Right lobe of liver (tissue), 6 donors: Measurements from ENCODE around the gene VEGFD. TPM values are rescaled to one million over a fixed set of nuclear protein-coding genes. Genes with fewer than 3 reads are reported as not detected.
A peak's percentile ranks its signal among the peaks of the same experiment; 100 is the strongest.

Experiments used
- ATAC-seq, 4 donors: fragments of 200-7000 bp; cut with Tn5 transposase; one replicate each; pipeline ENCODE4 v1.9.1; 2020; ENCODE audit warnings: mild to moderate bottlenecking in 4 of 4, moderate library complexity in 4 of 4
- DNase-seq, 3 donors: peaks; one replicate each; pipeline ENCODE4 v3.0.0-alpha.2; 2020
- H3K27ac ChIP-seq, 3 donors: fragments of 200-600 bp; one replicate each; pipeline ENCODE4 v1.8.0; 2022
- H3K27me3 ChIP-seq, 2 donors: fragments of 200-600 bp; one replicate each; pipeline ENCODE4 v1.8.0; 2022
- H3K36me3 ChIP-seq, 4 donors: fragments of 200-600 bp; sonication (generic) in 1 of 4; one replicate each; pipeline versions ENCODE4 v1.5.1 to v1.8.0; 2017 to 2022; ENCODE audit warnings: control low read depth in 1 of 4
- H3K4me1 ChIP-seq, 4 donors: fragments of 200-600 bp; sonication (generic) in 1 of 4; one replicate each; pipeline versions ENCODE4 v1.5.1 to v1.8.0; 2017 to 2022; ENCODE audit warnings: control low read depth in 1 of 4
- H3K4me3 ChIP-seq, 3 donors: fragments of 200-600 bp; one replicate each; pipeline ENCODE4 v1.8.0; 2022
- H3K9me3 ChIP-seq, 4 donors: fragments of 200-600 bp; sonication (generic) in 1 of 4; one replicate each; pipeline versions ENCODE4 v1.5.1 to v1.8.0; 2017 to 2022; ENCODE audit warnings: control low read depth in 1 of 4
- CTCF ChIP-seq, 4 donors: fragments of 200-600 bp in 3 of 4; fragments of 450-650 bp in 1 of 4; IDR thresholded peaks; one replicate each; pipeline versions ENCODE4 v1.5.1 to v1.8.0; 2016 to 2022; ENCODE audit warnings: antibody characterized with exemption in 4 of 4, mild to moderate bottlenecking in 2 of 4
- POLR2A ChIP-seq: fragments of 450-650 bp; IDR thresholded peaks from one replicate; pipeline ENCODE4 v1.6.1; 2017; ENCODE audit warnings: antibody characterized with exemption, mild to moderate bottlenecking
- WGBS: methylation state at CpG from one replicate; pipeline ENCODE4 v1.1.6; 2018; ENCODE audit warnings: low coverage, low lambda C conversion rate; ENCODE audit not compliant: insufficient coverage; ENCODE audit errors: missing lambda C conversion rate; 5-methylcytosine and 5-hydroxymethylcytosine counted together
- intact Hi-C, 2 donors: fragments of 100-400 bp; cut with DNase I; formaldehyde crosslinking; loops; one replicate each; pipeline versions ENCODE4 v1.11.2 to v1.14.1; 2022
- total RNA-seq, 6 experiments: library from RNA; depleted of rRNA in 2 of 6; stranded (reverse); fragments of >200 nt in 2 of 6; fragmentation: NEBNext Ultra II Directional in 3 of 6; extraction: Animal tissue kit (Norgen Biotek cat#: 25700) in 3 of 6; gene quantifications; one replicate each; pipeline versions ENCODE4 v1.1.0 to v1.2.4, GENCODE V29; 2016 to 2023
- donor health status: DM: no; HTN: yes; CAD: no.
- donor health status: DM: no; HTN: no; CAD: no.
- donor health status: DM: no; HTN: no; CAD: no.
- donor health status: DM: no; HTN: yes; CAD: no.
- donor health status: DM: no; HTN: yes; CAD: no.

VEGFD gene
- total RNA-seq, 6 experiments from 2014 or later = 0.22 to 0.49 (median 0.33) TPM

DNA sequence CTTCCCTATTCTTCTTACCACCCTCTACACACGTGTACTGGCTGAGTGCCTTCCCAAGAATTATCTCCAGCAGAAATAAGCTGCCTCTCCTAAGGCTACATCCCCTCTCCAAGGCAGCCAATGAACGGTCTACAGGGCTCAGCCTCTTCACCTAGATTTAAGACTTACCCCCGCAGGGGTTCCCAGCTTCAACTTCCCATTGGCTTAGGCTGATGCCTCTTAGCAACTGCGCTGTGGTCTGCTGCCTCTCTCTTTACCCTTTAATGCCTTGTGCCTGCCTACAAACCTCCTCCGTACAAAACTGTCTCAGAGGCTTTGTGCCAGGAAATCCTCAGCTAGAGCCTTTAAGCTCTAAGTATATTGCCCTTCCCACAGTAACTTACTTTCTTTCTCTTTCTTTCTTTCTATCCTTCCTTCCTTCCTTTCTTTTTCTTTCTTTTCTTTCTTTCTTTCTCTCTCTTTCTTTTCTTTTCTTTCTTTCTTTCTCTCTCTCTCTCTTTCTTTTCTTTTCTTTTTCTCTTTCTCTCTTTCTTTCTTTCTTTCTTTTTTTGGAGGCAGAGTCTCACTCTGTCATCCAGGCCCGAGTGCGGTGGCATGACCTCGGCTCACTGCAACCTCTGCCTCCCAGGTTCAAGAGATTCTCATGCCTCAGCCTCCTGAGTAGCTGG lies 33.8 kb downstream of the VEGFD start:
- no peak overlapping the region for H3K27ac ChIP-seq
- H3K9me3 ChIP-seq = no peaks in the 10 kb centered on the region
- TF ChIP-seq CTCF (IDR thresholded peaks at IDR 0.05) (no peak), POLR2A (no peak)
- H3K4me3 ChIP-seq = no peak overlapping the region
- ATAC-seq (peak in 1 of 4 donors; percentile 16), DNase-seq (no peak)
- H3K27me3 ChIP-seq = no peaks in the 10 kb centered on the region
- intact Hi-C loops = no loop called here
- WGBS = 39% methylated on average over 5 of the region's 8 CpGs
- no peaks in the 10 kb centered on the region for H3K36me3 ChIP-seq
- no peaks in the 10 kb centered on the region for H3K4me1 ChIP-seq

- Histone ChIP-seq H3K27me3 (no peaks in the 10 kb centered on the region), H3K4me1 (no peaks in the 10 kb centered on the region), H3K27ac (no peak overlapping the region), H3K4me3 (no peak overlapping the region), H3K36me3 (no peaks in the 10 kb centered on the region), H3K9me3 (no peaks in the 10 kb centered on the region)
- TF ChIP-seq POLR2A (no peak), CTCF (IDR thresholded peaks at IDR 0.05) (peak; percentile 52 to 67 (median 60))
- ATAC-seq (peak; percentile 83 to 93 (median 88)), DNase-seq (no peak)
- intact Hi-C loops = no loop called here
- 14% methylated on average over 2 of the region's 2 CpGs for WGBS
These were observed 35.2 kb downstream of the VEGFD start for GRCh38 chrX:15349046-15349445.

DNA sequence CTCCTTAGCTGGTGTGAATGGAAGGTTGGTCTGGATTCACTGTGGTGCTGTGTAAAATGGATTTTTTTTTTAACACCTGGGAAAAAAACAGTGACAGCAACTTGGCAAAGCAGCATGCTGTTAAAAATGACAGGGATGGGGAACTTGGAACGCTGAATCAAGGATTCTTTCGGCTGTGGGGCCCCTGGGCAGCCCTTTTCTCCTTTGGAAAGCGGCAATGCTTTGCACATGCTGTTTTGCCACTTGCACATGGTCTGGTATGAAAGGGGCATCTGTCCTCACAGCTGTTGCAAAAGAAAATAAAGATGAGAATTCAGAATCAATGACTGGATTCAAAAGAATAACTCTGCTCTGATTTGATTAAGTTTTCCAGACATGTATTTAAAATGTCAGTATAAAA lies 38.2 kb downstream of the VEGFD start:
- DNase-seq (no peak), ATAC-seq (no peak)
- TF ChIP-seq CTCF (IDR thresholded peaks at IDR 0.05) = no peak
- no peak for TF ChIP-seq POLR2A
- WGBS = 50% methylated on average over 2 of the region's 3 CpGs
- intact Hi-C loops = no loop called here
- Histone ChIP-seq H3K9me3 (no peaks in the 10 kb centered on the region), H3K27ac (no peak overlapping the region), H3K4me3 (no peak overlapping the region), H3K36me3 (no peaks in the 10 kb centered on the region), H3K27me3 (peaks cover 0 to 3% of the 10 kb centered on the region in 2 donors), H3K4me1 (no peaks in the 10 kb centered on the region)

- intact Hi-C loops = no loop called here
- no peak for TF ChIP-seq POLR2A
These were observed 40.1 kb downstream of the VEGFD start for GRCh38 chrX:15344106-15344505.

DNA sequence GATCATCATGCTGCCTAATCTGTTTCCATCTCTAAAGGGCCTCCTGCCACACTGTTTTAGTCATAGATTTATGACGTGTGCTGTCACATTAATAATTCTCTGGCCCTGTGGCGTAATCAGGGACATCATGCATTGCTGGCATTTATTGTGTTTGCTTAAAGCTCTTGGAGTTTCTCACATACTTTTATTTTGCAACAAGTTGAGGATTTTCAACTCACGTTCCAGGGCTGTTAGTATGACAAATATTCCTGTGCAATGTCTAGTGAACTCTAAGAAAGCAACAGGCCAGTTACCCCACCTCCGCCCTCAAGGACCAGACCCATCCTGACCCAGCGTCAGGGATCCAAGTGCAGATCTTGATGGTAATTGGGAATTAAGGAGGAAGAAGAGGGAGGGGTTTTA lies 41.1 kb downstream of the VEGFD start:
- Histone ChIP-seq H3K4me3 (no peak overlapping the region), H3K9me3 (no peaks in the 10 kb centered on the region), H3K4me1 (no peaks in the 10 kb centered on the region), H3K27me3 (peaks cover 3 to 4% of the 10 kb centered on the region in 2 donors), H3K36me3 (no peaks in the 10 kb centered on the region), H3K27ac (no peak overlapping the region)
- TF ChIP-seq CTCF (IDR thresholded peaks at IDR 0.05) = no peak
- no peak for TF ChIP-seq POLR2A
- DNase-seq (no peak), ATAC-seq (peak; percentile 19 to 72 (median 55))
- intact Hi-C loops = no loop called here
- WGBS = 25% methylated on average over 5 of the region's 5 CpGs

More at GRCh38 chrX:15344106-15344505, 40.1 kb downstream of the VEGFD start:
- no peaks in the 10 kb centered on the region for H3K9me3 ChIP-seq
- H3K4me1 ChIP-seq = no peaks in the 10 kb centered on the region
- no peaks in the 10 kb centered on the region for H3K36me3 ChIP-seq
- peaks cover 3 to 4% of the 10 kb centered on the region in 2 donors for H3K27me3 ChIP-seq
- H3K4me3 ChIP-seq = no peak overlapping the region
- H3K27ac ChIP-seq = no peak overlapping the region
- no peak for ATAC-seq
- DNase-seq = no peak
